ENCODE results near the gene ZSCAN4.

DNA sequence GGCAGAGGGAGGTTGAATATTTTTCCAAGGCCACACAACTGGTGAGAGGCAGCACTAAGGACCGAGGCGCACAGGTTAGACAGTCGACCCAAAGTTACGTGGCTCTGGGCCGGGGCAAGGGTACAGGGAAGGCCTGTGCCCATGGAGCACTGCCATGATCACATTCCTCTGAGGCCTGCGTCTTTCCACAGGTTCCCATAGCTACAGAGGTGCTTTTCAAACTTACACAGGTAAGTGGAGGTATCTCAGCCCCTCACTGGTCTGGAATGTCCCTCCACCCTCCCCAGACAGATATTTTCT, 35.0 kb upstream of the ZSCAN4 start:
- TF ChIP-seq, protein P1, sequence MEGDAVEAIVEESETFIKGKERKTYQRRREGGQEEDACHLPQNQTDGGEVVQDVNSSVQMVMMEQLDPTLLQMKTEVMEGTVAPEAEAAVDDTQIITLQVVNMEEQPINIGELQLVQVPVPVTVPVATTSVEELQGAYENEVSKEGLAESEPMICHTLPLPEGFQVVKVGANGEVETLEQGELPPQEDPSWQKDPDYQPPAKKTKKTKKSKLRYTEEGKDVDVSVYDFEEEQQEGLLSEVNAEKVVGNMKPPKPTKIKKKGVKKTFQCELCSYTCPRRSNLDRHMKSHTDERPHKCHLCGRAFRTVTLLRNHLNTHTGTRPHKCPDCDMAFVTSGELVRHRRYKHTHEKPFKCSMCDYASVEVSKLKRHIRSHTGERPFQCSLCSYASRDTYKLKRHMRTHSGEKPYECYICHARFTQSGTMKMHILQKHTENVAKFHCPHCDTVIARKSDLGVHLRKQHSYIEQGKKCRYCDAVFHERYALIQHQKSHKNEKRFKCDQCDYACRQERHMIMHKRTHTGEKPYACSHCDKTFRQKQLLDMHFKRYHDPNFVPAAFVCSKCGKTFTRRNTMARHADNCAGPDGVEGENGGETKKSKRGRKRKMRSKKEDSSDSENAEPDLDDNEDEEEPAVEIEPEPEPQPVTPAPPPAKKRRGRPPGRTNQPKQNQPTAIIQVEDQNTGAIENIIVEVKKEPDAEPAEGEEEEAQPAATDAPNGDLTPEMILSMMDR (IDR thresholded peaks at IDR 0.05; ENCODE audit: low read length) = no peak
- no peak for TF ChIP-seq EZH2 (IDR thresholded peaks at IDR 0.05; ENCODE audit: borderline replicate concordance, low read length)
